ENCODE data around the gene ACVR1.
"Not testable (repeated sequence)": the region's sequence is repeated elsewhere in the genome, so short reads cannot be mapped to it uniquely, and the experiment has no call there.

- TF ChIP-seq CTCF (IDR thresholded peaks at IDR 0.05); TCF7L2 (IDR thresholded peaks at IDR 0.05; ENCODE audit: low read depth, low read length); SIN3A (IDR thresholded peaks at IDR 0.05; ENCODE audit: borderline replicate concordance, insufficient read depth, low read depth, low read length): not testable (repeated sequence)
Observed at GRCh38 chr2:157704653-157705052, 171.5 kb downstream of the ACVR1 start.

Measured in Panc1 (cell line).